Measurements from ENCODE around the gene IRF7. TPM values are rescaled to one million over a fixed set of nuclear protein-coding genes. Genes with fewer than 3 reads are reported as not detected.

Gene IRF7
- polyA plus RNA-seq, 1 experiment: 2.4 TPM

DNA sequence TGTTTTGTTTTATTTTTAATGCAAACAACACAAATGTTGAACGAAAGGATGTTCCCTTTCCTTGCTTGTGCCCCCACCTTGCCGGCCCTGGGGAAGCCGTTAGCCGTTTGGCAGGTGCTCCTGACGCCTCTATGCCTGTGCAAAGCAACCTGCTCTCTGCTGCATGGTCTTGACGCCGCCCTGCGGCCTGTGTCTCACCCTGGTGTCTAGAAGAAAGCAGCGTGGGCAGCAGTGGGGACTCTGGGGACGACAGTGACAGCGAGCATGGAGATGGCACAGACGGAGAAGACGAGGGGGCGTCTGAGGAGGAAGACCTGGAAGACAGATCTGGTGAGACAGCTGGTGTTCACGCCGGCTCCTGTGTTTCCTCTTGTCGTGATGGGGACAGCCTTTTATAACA lies 34.0 kb downstream of the IRF7 start:
- ChIA-PET POLR2A (no interaction called here), CTCF (no interaction called here)
- no peaks in the 10 kb centered on the region for H3K27me3 ChIP-seq (ENCODE audit: control insufficient read depth, insufficient read depth, low read length)

DNA sequence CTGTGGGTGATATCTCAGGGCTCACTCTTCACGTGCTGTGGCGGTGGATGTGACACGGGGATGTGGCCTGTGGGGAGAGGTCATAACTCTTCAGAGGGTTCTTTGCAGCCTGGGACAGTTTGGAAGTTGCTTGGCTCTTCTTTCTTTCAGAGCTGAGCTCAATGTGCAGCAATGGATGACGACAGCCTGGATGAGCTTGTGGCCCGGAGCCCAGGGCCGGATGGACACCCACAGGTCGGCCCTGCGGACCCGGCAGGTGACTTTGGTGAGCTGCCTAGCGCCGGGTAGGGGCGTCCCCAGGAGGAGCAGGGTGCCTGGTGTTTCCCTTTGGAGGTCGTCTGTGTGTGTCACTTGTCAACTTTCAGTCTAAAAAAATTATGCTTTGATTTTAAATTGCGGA lies 34.4 kb downstream of the IRF7 start:
- Histone ChIP-seq H3K4me3 (ENCODE audit: low read depth, low read length) (no peak overlapping the region), H3K27me3 (ENCODE audit: control insufficient read depth, insufficient read depth, low read length) (no peaks in the 10 kb centered on the region), H3K9me3 (ENCODE audit: control insufficient read depth, insufficient read depth, low read length) (no peaks in the 10 kb centered on the region; the same call in 1 of the 2 replicates), H3K27ac (ENCODE audit: low read depth, low read length) (no peak overlapping the region)
- ChIA-PET CTCF (no interaction called here), POLR2A (no interaction called here)
- TF ChIP-seq, protein P1, sequence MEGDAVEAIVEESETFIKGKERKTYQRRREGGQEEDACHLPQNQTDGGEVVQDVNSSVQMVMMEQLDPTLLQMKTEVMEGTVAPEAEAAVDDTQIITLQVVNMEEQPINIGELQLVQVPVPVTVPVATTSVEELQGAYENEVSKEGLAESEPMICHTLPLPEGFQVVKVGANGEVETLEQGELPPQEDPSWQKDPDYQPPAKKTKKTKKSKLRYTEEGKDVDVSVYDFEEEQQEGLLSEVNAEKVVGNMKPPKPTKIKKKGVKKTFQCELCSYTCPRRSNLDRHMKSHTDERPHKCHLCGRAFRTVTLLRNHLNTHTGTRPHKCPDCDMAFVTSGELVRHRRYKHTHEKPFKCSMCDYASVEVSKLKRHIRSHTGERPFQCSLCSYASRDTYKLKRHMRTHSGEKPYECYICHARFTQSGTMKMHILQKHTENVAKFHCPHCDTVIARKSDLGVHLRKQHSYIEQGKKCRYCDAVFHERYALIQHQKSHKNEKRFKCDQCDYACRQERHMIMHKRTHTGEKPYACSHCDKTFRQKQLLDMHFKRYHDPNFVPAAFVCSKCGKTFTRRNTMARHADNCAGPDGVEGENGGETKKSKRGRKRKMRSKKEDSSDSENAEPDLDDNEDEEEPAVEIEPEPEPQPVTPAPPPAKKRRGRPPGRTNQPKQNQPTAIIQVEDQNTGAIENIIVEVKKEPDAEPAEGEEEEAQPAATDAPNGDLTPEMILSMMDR (IDR thresholded peaks at IDR 0.05; ENCODE audit: low read depth, low read length): no peak
- DNase-seq (ENCODE audit: low read depth, low spot score): no peak

More for the DNA sequence above, 34.0 kb downstream of the IRF7 start:
- no peak for DNase-seq (ENCODE audit: low read depth, low spot score)
- Histone ChIP-seq H3K4me3 (ENCODE audit: low read depth, low read length) (no peak overlapping the region), H3K27ac (ENCODE audit: low read depth, low read length) (no peak overlapping the region), H3K9me3 (ENCODE audit: control insufficient read depth, insufficient read depth, low read length) (no peaks in the 10 kb centered on the region; the same call in 1 of the 2 replicates)
- TF ChIP-seq, protein P1 (IDR thresholded peaks at IDR 0.05; ENCODE audit: low read depth, low read length): no peak

GRCh38 chr11:579830-580601 lies 35.7 kb downstream of the IRF7 start:
- Histone ChIP-seq H3K27me3 (ENCODE audit: control insufficient read depth, insufficient read depth, low read length) (peaks cover 3% of the 10 kb centered on the region), H3K4me3 (ENCODE audit: low read depth, low read length) (no peak overlapping the region), H3K9me3 (ENCODE audit: control insufficient read depth, insufficient read depth, low read length) (no peaks in the 10 kb centered on the region; the same call in 1 of the 2 replicates), H3K27ac (ENCODE audit: low read depth, low read length) (no peak overlapping the region)
- ChIA-PET POLR2A (no interaction called here), CTCF (no interaction called here)
- TF ChIP-seq, protein P1 (IDR thresholded peaks at IDR 0.05; ENCODE audit: low read depth, low read length): no peak
- DNase-seq (ENCODE audit: low read depth, low spot score): no peak

- no peak for DNase-seq (ENCODE audit: low read depth, low spot score)
- peak overlapping the region; percentile 91 for H3K4me3 ChIP-seq (ENCODE audit: low read depth, low read length)
- no peaks in the 10 kb centered on the region; the same call in 1 of the 2 replicates for H3K9me3 ChIP-seq (ENCODE audit: control insufficient read depth, insufficient read depth, low read length)
- peaks cover 8% of the 10 kb centered on the region for H3K27me3 ChIP-seq (ENCODE audit: control insufficient read depth, insufficient read depth, low read length)
- ChIA-PET POLR2A (interaction anchor here (1.6 kb wide), 1 partner anchor 10 kb away, joined by 3 read pairs; no protein-coding TSS in a partner anchor), CTCF (no interaction called here)
- H3K27ac ChIP-seq (ENCODE audit: low read depth, low read length): no peak overlapping the region
- TF ChIP-seq, protein P1 (IDR thresholded peaks at IDR 0.05; ENCODE audit: low read depth, low read length): no peak
These were observed 37.3 kb downstream of the IRF7 start for GRCh38 chr11:578276-579035.

DNA sequence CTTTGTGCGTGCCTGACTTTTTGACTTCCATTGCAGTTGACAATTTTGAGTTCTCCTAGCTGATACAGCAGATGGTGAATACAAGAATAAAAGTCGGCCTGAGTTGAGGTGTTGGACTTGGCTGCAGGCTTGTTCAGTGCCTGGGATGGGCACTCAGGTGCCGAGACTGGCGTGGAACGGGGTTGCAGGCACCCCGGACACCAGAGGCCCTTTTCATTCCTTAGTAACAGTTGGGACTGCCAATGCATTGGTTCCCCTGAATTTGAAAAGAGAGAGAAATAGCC lies 38.2 kb downstream of the IRF7 start:
- Histone ChIP-seq H3K27me3 (ENCODE audit: control insufficient read depth, insufficient read depth, low read length) (peaks cover 8% of the 10 kb centered on the region), H3K9me3 (ENCODE audit: control insufficient read depth, insufficient read depth, low read length) (no peaks in the 10 kb centered on the region; the same call in 1 of the 2 replicates), H3K4me3 (ENCODE audit: low read depth, low read length) (peak overlapping the region; percentile 91), H3K27ac (ENCODE audit: low read depth, low read length) (no peak overlapping the region)
- CTCF ChIA-PET: no interaction called here
- TF ChIP-seq, protein P1 (IDR thresholded peaks at IDR 0.05; ENCODE audit: low read depth, low read length): no peak
- DNase-seq (ENCODE audit: low read depth, low spot score): no peak
- POLR2A ChIA-PET: interaction anchor here (1.1 to 1.6 kb wide), 2 partner anchors 9 to 10 kb away, joined by 3 read pairs; no protein-coding TSS in a partner anchor

Data from AG04450 (cell line).